VCaP (cell line): ENCODE data around the gene GALK1.

ENCODE experiments used
- H3K27ac ChIP-seq: fragments of 450-650 bp; 2 replicates; pipeline ENCODE4 v1.5.1; 2017
- CTCF ChIP-seq: fragments of 450-650 bp; conservative IDR thresholded peaks from 2 replicates; pipeline ENCODE4 v1.5.1; 2017; ENCODE audit warnings: mild to moderate bottlenecking, moderate library complexity

GALK1 gene

GRCh38 chr17:75809631-75810111, 44.7 kb upstream of the GALK1 start:
- no peak overlapping the region for H3K27ac ChIP-seq
- no peak for TF ChIP-seq CTCF

- H3K27ac ChIP-seq, result no peak overlapping the region
- TF ChIP-seq CTCF, result no peak
These were observed 44.1 kb upstream of the GALK1 start for GRCh38 chr17:75808905-75809621.

- no peak for TF ChIP-seq CTCF
- no peak overlapping the region; the same call in 1 of the 2 replicates for H3K27ac ChIP-seq
These were observed 43.5 kb upstream of the GALK1 start for GRCh38 chr17:75808549-75808904.

- no peak for TF ChIP-seq CTCF
- H3K27ac ChIP-seq, result no peak overlapping the region; the same call in 1 of the 2 replicates
These were observed 42.9 kb upstream of the GALK1 start for GRCh38 chr17:75807861-75808260.

- no peak for TF ChIP-seq CTCF
- H3K27ac ChIP-seq, result no peak overlapping the region
These were observed 42.0 kb upstream of the GALK1 start for GRCh38 chr17:75806822-75807500.

- H3K27ac ChIP-seq, result no peak overlapping the region
- TF ChIP-seq CTCF, result no peak
These were observed 38.9 kb upstream of the GALK1 start for GRCh38 chr17:75803883-75804282.

- H3K27ac ChIP-seq, result no peak overlapping the region
- no peak for TF ChIP-seq CTCF
These were observed 34.4 kb upstream of the GALK1 start for GRCh38 chr17:75799402-75799801.
